ENCODE measurements around the gene HEPACAM. TPM values are rescaled to one million over a fixed set of nuclear protein-coding genes. Genes with fewer than 3 reads are reported as not detected.

The HEPACAM gene
- total RNA-seq, 1 donor from 2014 or later, result not detected

- TF ChIP-seq CTCF (IDR thresholded peaks at IDR 0.05; ENCODE audit: insufficient read depth, low read length, severe bottlenecking), result no peak
- DNase-seq (ENCODE audit: low read depth) (no peak), FAIRE-seq (no peak)
- Histone ChIP-seq H3K36me3 (ENCODE audit: control insufficient read depth, insufficient read depth, low read length) (no peaks in the 10 kb centered on the region), H3K4me3 (ENCODE audit: low read depth, low read length) (no peak overlapping the region), H3K27me3 (ENCODE audit: control insufficient read depth, insufficient read depth, low read length) (no peaks in the 10 kb centered on the region)
Measured at GRCh38 chr11:124930799-124931198, 5.0 kb downstream of the HEPACAM start.

GRCh38 chr11:124928942-124929665, 6.7 kb downstream of the HEPACAM start:
- no peak for TF ChIP-seq CTCF (IDR thresholded peaks at IDR 0.05; ENCODE audit: insufficient read depth, low read length, severe bottlenecking)
- no peaks in the 10 kb centered on the region for H3K36me3 ChIP-seq (ENCODE audit: control insufficient read depth, insufficient read depth, low read length)
- FAIRE-seq, result no peak
- H3K4me3 ChIP-seq (ENCODE audit: low read depth, low read length), result no peak overlapping the region
- no peak for DNase-seq (ENCODE audit: low read depth)
- H3K27me3 ChIP-seq (ENCODE audit: control insufficient read depth, insufficient read depth, low read length), result no peaks in the 10 kb centered on the region

- FAIRE-seq, result no peak
- Histone ChIP-seq H3K4me3 (ENCODE audit: low read depth, low read length) (no peak overlapping the region), H3K36me3 (ENCODE audit: control insufficient read depth, insufficient read depth, low read length) (no peaks in the 10 kb centered on the region), H3K27me3 (ENCODE audit: control insufficient read depth, insufficient read depth, low read length) (no peaks in the 10 kb centered on the region)
- no peak for TF ChIP-seq CTCF (IDR thresholded peaks at IDR 0.05; ENCODE audit: insufficient read depth, low read length, severe bottlenecking)
- no peak for DNase-seq (ENCODE audit: low read depth)
Measured at GRCh38 chr11:124923296-124923695, 12.6 kb downstream of the HEPACAM start.

- DNase-seq (ENCODE audit: low read depth) (no peak), FAIRE-seq (peak; percentile 75)
- no peak overlapping the region for H3K4me3 ChIP-seq (ENCODE audit: low read depth, low read length)
- no peak for TF ChIP-seq CTCF (IDR thresholded peaks at IDR 0.05; ENCODE audit: insufficient read depth, low read length, severe bottlenecking)
- H3K36me3 ChIP-seq (ENCODE audit: control insufficient read depth, insufficient read depth, low read length), result no peaks in the 10 kb centered on the region
- H3K27me3 ChIP-seq (ENCODE audit: control insufficient read depth, insufficient read depth, low read length), result no peaks in the 10 kb centered on the region
Measured at GRCh38 chr11:124922831-124923230, 13.0 kb downstream of the HEPACAM start.

- Histone ChIP-seq H3K27me3 (ENCODE audit: control insufficient read depth, insufficient read depth, low read length) (no peaks in the 10 kb centered on the region), H3K4me3 (ENCODE audit: low read depth, low read length) (peak overlapping the region; percentile 22), H3K36me3 (ENCODE audit: control insufficient read depth, insufficient read depth, low read length) (no peaks in the 10 kb centered on the region)
- TF ChIP-seq CTCF (IDR thresholded peaks at IDR 0.05; ENCODE audit: insufficient read depth, low read length, severe bottlenecking), result no peak
- DNase-seq (ENCODE audit: low read depth) (peak; percentile 29), FAIRE-seq (no peak)
Measured at GRCh38 chr11:124920870-124921609, 14.8 kb downstream of the HEPACAM start.

Data from bronchial epithelial cell (primary cell).